ENCODE measurements around the gene HOXA9.

The HOXA9 gene

GRCh38 chr7:27211084-27211446, 45.7 kb upstream of the HOXA9 start:
- H3K4me3 ChIP-seq (replicated peaks; ENCODE audit: low read depth, low read length) = no peak overlapping the region
- no peak for DNase-seq (ENCODE audit: extremely low read depth, low read depth)
- TF ChIP-seq, protein P1, sequence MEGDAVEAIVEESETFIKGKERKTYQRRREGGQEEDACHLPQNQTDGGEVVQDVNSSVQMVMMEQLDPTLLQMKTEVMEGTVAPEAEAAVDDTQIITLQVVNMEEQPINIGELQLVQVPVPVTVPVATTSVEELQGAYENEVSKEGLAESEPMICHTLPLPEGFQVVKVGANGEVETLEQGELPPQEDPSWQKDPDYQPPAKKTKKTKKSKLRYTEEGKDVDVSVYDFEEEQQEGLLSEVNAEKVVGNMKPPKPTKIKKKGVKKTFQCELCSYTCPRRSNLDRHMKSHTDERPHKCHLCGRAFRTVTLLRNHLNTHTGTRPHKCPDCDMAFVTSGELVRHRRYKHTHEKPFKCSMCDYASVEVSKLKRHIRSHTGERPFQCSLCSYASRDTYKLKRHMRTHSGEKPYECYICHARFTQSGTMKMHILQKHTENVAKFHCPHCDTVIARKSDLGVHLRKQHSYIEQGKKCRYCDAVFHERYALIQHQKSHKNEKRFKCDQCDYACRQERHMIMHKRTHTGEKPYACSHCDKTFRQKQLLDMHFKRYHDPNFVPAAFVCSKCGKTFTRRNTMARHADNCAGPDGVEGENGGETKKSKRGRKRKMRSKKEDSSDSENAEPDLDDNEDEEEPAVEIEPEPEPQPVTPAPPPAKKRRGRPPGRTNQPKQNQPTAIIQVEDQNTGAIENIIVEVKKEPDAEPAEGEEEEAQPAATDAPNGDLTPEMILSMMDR (IDR thresholded peaks at IDR 0.05; ENCODE audit: low read depth, low read length, missing control alignments) = no peak

GRCh38 chr7:27210441-27211083, 45.2 kb upstream of the HOXA9 start:
- TF ChIP-seq, protein P1 (IDR thresholded peaks at IDR 0.05; ENCODE audit: low read depth, low read length, missing control alignments) = peak; percentile 69
- no peak overlapping the region for H3K4me3 ChIP-seq (replicated peaks; ENCODE audit: low read depth, low read length)
- no peak for DNase-seq (ENCODE audit: extremely low read depth, low read depth)

- TF ChIP-seq, protein P1 (IDR thresholded peaks at IDR 0.05; ENCODE audit: low read depth, low read length, missing control alignments) = no peak
- DNase-seq (ENCODE audit: extremely low read depth, low read depth) = no peak
- H3K4me3 ChIP-seq (replicated peaks; ENCODE audit: low read depth, low read length) = no peak overlapping the region
These were observed 44.6 kb upstream of the HOXA9 start for GRCh38 chr7:27209933-27210440.

GRCh38 chr7:27208998-27209397, 43.7 kb upstream of the HOXA9 start:
- TF ChIP-seq, protein P1 (IDR thresholded peaks at IDR 0.05; ENCODE audit: low read depth, low read length, missing control alignments) = no peak
- no peak overlapping the region for H3K4me3 ChIP-seq (replicated peaks; ENCODE audit: low read depth, low read length)

GRCh38 chr7:27207348-27207985, 42.1 kb upstream of the HOXA9 start:
- no peak overlapping the region for H3K4me3 ChIP-seq (replicated peaks; ENCODE audit: low read depth, low read length)

More at GRCh38 chr7:27208998-27209397, 43.7 kb upstream of the HOXA9 start:
- no peak for DNase-seq (ENCODE audit: extremely low read depth, low read depth)

DNA sequence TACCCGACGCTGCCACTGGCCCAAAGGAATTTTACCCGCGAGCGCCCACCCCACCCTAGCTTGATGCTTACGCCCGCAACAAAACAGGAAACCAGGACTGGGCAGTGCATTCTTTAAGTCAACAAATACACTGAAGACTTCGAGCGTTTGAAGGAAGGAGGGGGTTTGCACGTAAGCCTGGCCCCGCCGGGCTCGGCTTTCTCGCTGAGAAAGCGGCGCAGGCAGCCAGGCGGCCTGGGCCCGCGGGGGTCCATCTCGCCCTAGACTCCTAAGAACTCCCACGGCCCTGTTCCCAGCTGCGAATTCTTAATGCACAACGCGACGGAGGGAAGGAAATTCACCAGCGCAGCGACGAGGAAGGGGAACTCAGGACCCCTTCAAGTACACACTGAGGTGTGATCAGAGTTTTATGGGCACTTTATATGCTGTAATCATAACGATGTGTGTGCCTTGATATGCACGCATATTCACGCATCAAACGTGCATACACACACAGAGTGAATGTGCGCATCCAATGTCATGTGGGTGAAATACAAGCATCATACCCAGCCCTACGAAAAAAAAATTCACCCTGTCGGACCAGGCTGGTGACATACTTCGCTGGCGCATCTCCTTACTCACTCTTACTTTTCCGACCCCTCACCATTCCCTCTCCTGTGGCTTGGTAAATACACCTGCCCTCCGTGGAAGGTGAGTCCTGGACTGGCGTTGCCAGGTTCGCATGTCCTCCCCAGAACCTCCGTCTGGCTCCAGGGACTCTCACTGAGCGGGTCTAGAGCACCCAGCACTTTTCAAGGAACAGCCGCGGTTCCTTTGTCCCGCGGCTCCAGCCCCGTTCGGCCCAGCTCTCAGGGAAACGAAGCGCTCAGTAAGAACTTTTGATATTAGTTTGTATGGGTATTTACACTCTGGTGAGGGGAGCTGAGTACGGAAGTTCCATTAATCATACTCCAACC, 40.3 kb upstream of the HOXA9 start:
- TF ChIP-seq, protein P1 (IDR thresholded peaks at IDR 0.05; ENCODE audit: low read depth, low read length, missing control alignments) = no peak
- H3K4me3 ChIP-seq (replicated peaks; ENCODE audit: low read depth, low read length) = peak overlapping the region; percentile 22
- DNase-seq (ENCODE audit: extremely low read depth, low read depth) = no peak

More at GRCh38 chr7:27207348-27207985, 42.1 kb upstream of the HOXA9 start:
- TF ChIP-seq, protein P1 (IDR thresholded peaks at IDR 0.05; ENCODE audit: low read depth, low read length, missing control alignments) = no peak
- DNase-seq (ENCODE audit: extremely low read depth, low read depth) = no peak

Measured in HFF-Myc (cell line).